Prostate gland (tissue), 2 donors: Measurements from ENCODE around the gene THBS2. TPM values are rescaled to one million over a fixed set of nuclear protein-coding genes. Genes with fewer than 3 reads are reported as not detected.

Source experiments
- DNase-seq: peaks from one replicate; pipeline ENCODE4 v3.0.0-alpha.2; 2019; ENCODE audit warnings: low spot score
- H3K27ac ChIP-seq, 2 donors: fragments of 200-600 bp; sonication (generic); 2 replicates each; pipeline ENCODE4 v1.5.1; 2017 to 2019
- H3K27me3 ChIP-seq: fragments of 200-600 bp; sonication (generic); replicated peaks from 2 replicates; pipeline ENCODE4 v1.5.1; 2019; ENCODE audit not compliant: insufficient read depth
- H3K36me3 ChIP-seq, 2 donors: fragments of 200-600 bp; sonication (generic); 1 replicate in 1 of 2; 2 replicates in 1 of 2; pipeline versions ENCODE4 v1.5.1 to v1.8.1; 2017 to 2019
- H3K4me1 ChIP-seq: fragments of 200-600 bp; sonication (generic); replicated peaks from 2 replicates; pipeline ENCODE4 v1.5.1; 2019
- H3K4me3 ChIP-seq, 2 donors: fragments of 200-600 bp; sonication (generic); 2 replicates each; pipeline ENCODE4 v1.5.1; 2017 to 2019
- H3K9me3 ChIP-seq: fragments of 200-600 bp; sonication (generic); 2 replicates; pipeline ENCODE4 v1.5.1; 2017
- POLR2A ChIP-seq: fragments of 450-650 bp; IDR thresholded peaks from one replicate; pipeline ENCODE4 v1.6.1; 2016; ENCODE audit warnings: antibody characterized with exemption, mild to moderate bottlenecking
- POLR2AphosphoS5 ChIP-seq: sonication (generic); formaldehyde crosslinking; IDR thresholded peaks from one replicate; pipeline ENCODE4 v1.6.1; 2017; ENCODE audit warnings: antibody characterized with exemption
- WGBS: methylation state at CpG from one replicate; pipeline ENCODE4 v1.1.5; 2018; 5-methylcytosine and 5-hydroxymethylcytosine counted together
- intact Hi-C: fragments of 100-400 bp; cut with DNase I; formaldehyde crosslinking; loops from one replicate; pipeline ENCODE4 v1.14.2; 2022
- total RNA-seq, 2 donors: library from RNA; depleted of rRNA; stranded (reverse); fragments of >200 nt; gene quantifications; one replicate each; pipeline ENCODE4 v1.1.0, GENCODE V29; 2016
- TF ChIP-seq, protein P1 (sequence below), 4 experiments: fragments of 200-600 bp in 2 of 4; fragments of 450-650 bp in 2 of 4; sonication (generic) in 2 of 4; IDR thresholded peaks; 1 replicate in 3 of 4; 2 replicates in 1 of 4; pipeline ENCODE4 v1.5.1; 2016 to 2019; ENCODE audit warnings: antibody characterized with exemption in 4 of 4, mild to moderate bottlenecking in 2 of 4, moderate library complexity in 2 of 4

Gene THBS2
- total RNA-seq, 2 donors from 2014 or later, result 3.3 to 10.9 TPM

DNA sequence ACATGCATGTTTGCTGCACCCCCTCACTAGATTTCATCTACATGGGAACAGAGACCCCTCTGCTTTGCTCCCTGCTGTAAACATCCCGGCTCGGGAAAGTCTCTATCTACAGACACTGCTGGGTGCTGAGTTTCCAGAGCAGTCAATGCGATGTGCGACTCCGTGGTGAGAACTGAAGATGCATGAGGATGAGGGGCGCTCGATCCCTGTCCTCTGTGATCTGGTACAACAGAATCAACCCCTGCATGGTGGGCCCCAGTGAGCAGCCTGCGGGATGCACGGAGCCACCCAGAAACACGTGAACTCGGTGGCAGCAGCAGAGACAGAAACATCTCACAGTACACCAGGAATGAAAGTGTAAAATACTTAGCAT, 83.1 kb downstream of the THBS2 start:
- DNase-seq, result no peak
- H3K27me3 ChIP-seq, result no peaks in the 10 kb centered on the region
- no peaks in the 10 kb centered on the region for H3K9me3 ChIP-seq
- 91% methylated on average over 11 of the region's 11 CpGs for WGBS
- no peak overlapping the region for H3K4me3 ChIP-seq
- no peaks in the 10 kb centered on the region for H3K36me3 ChIP-seq
- intact Hi-C loops, result no loop called here
- H3K27ac ChIP-seq, result no peak overlapping the region
- no peaks in the 10 kb centered on the region for H3K4me1 ChIP-seq
- TF ChIP-seq, protein P1, sequence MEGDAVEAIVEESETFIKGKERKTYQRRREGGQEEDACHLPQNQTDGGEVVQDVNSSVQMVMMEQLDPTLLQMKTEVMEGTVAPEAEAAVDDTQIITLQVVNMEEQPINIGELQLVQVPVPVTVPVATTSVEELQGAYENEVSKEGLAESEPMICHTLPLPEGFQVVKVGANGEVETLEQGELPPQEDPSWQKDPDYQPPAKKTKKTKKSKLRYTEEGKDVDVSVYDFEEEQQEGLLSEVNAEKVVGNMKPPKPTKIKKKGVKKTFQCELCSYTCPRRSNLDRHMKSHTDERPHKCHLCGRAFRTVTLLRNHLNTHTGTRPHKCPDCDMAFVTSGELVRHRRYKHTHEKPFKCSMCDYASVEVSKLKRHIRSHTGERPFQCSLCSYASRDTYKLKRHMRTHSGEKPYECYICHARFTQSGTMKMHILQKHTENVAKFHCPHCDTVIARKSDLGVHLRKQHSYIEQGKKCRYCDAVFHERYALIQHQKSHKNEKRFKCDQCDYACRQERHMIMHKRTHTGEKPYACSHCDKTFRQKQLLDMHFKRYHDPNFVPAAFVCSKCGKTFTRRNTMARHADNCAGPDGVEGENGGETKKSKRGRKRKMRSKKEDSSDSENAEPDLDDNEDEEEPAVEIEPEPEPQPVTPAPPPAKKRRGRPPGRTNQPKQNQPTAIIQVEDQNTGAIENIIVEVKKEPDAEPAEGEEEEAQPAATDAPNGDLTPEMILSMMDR (IDR thresholded peaks at IDR 0.05), result no peak
- no peak for TF ChIP-seq POLR2AphosphoS5
- TF ChIP-seq POLR2A, result no peak

- WGBS, result 84% methylated on average over 16 of the region's 16 CpGs
- Histone ChIP-seq H3K4me3 (no peak overlapping the region), H3K4me1 (no peaks in the 10 kb centered on the region), H3K36me3 (no peaks in the 10 kb centered on the region), H3K9me3 (no peaks in the 10 kb centered on the region), H3K27me3 (no peaks in the 10 kb centered on the region), H3K27ac (no peak overlapping the region)
- no peak for DNase-seq
- TF ChIP-seq, protein P1 (IDR thresholded peaks at IDR 0.05), result no peak
- TF ChIP-seq POLR2AphosphoS5 (no peak), POLR2A (no peak)
- intact Hi-C loops, result no loop called here
These were observed 83.6 kb downstream of the THBS2 start for GRCh38 chr6:169169941-169170582.

GRCh38 chr6:169169375-169169774, 84.3 kb downstream of the THBS2 start:
- Histone ChIP-seq H3K4me1 (no peaks in the 10 kb centered on the region), H3K27ac (no peak overlapping the region), H3K27me3 (no peaks in the 10 kb centered on the region), H3K4me3 (no peak overlapping the region), H3K36me3 (no peaks in the 10 kb centered on the region), H3K9me3 (no peaks in the 10 kb centered on the region)
- TF ChIP-seq, protein P1 (IDR thresholded peaks at IDR 0.05), result no peak
- TF ChIP-seq POLR2A (no peak), POLR2AphosphoS5 (no peak)
- DNase-seq, result no peak
- intact Hi-C loops, result no loop called here
- WGBS, result 72% methylated on average over 17 of the region's 17 CpGs

DNA sequence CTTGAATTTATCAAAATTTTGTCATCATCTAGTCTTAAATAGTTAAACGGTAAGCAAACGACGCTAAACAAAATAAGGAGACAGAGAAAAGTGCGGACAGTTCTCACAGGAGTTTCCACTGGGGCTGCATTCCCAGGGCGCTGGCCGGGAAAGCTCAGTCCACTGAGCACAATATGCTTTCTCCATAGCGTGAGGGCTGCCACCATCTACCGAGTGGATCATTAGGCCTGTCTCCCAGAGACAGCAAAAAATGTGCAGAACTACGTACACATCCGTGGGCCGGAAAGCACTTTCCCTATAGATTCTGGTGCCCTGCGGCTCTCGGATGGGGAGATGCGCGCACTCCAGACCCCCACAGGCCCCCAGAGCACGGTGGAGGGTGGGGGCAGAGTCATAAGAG, 84.9 kb downstream of the THBS2 start:
- H3K27ac ChIP-seq, result no peak overlapping the region
- intact Hi-C loops, result no loop called here
- TF ChIP-seq POLR2AphosphoS5, result no peak
- no peak for TF ChIP-seq POLR2A
- TF ChIP-seq, protein P1 (IDR thresholded peaks at IDR 0.05), result no peak
- H3K9me3 ChIP-seq, result no peaks in the 10 kb centered on the region
- H3K4me1 ChIP-seq, result no peaks in the 10 kb centered on the region
- no peak for DNase-seq
- H3K36me3 ChIP-seq, result no peaks in the 10 kb centered on the region
- 87% methylated on average over 16 of the region's 16 CpGs for WGBS
- no peaks in the 10 kb centered on the region for H3K27me3 ChIP-seq
- no peak overlapping the region for H3K4me3 ChIP-seq

DNA sequence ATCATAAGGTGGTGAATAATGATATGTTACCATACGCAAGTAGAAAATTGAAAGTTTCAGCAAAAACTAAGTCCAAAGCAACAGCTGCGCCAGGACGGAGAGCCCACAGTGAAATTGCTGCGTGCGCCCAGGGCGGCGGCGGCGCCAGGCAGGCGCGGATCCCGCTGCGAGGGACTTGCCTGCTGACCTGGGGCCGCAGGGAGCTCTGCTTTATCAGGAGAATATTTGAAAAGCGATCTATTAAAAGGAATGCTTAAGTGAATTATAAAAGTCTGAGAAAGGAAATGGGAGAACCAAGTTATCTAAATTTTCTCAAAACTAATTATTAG, 85.4 kb downstream of the THBS2 start:
- DNase-seq, result no peak
- Histone ChIP-seq H3K27me3 (no peaks in the 10 kb centered on the region), H3K36me3 (no peaks in the 10 kb centered on the region), H3K9me3 (no peaks in the 10 kb centered on the region), H3K27ac (no peak overlapping the region), H3K4me1 (no peaks in the 10 kb centered on the region), H3K4me3 (no peak overlapping the region)
- intact Hi-C loops, result no loop called here
- TF ChIP-seq, protein P1 (IDR thresholded peaks at IDR 0.05), result no peak
- no peak for TF ChIP-seq POLR2A
- no peak for TF ChIP-seq POLR2AphosphoS5
- 94% methylated on average over 15 of the region's 15 CpGs for WGBS
